NOMO-1 (cell line): ENCODE measurements around the gene RNF222.
"Not testable (repeated sequence)": the region's sequence is repeated elsewhere in the genome, so short reads cannot be mapped to it uniquely, and the experiment has no call there.

ENCODE experiments used
- DNase-seq, 2 experiments: peaks; one replicate each; lab custom pipeline; 2025; ENCODE audit not compliant: unreplicated experiment in 2 of 2; lab: John Stamatoyannopoulos, UW

Gene RNF222

GRCh38 chr17:8347001-8347400 lies 50.6 kb downstream of the RNF222 start:
- DNase-seq, result not testable (repeated sequence)

GRCh38 chr17:8345951-8346665 lies 51.5 kb downstream of the RNF222 start:
- no peak for DNase-seq

DNA sequence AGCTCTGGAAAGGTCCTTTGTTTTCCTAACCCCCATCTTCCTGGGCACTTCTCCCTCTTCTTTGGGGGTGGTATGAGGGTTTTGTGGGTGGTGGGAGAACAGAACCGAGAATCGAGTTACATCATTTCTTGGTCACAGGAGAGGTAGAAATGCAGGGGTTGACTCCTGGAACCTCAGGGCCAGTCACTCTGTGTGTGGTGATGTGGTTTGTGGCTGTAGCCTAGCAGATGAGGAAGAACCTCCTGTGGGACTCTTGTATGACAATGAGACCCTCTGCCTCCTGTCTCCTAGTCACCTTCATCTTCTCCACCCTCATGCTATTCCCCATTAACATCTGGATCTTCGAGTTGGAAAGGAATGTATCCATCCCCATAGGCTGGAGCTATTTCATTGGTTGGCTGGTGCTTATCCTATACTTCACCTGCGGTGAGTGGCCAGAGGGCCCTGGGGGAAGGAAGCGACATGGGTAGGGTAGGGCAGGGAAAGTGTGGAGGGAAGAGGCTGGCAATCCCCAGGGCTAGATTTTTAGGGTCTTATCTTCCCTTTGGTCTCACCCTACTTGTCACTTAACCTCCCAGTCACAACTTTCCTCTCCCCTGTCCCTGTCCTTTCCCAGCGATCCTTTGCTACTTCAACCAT lies 52.5 kb downstream of the RNF222 start:
- DNase-seq, result no peak

GRCh38 chr17:8341456-8341855 lies 56.2 kb downstream of the RNF222 start:
- DNase-seq, result no peak
